GM10847 (cell line): ENCODE results near the gene RAP1A.

Experiments
- POLR2A ChIP-seq: IDR thresholded peaks from 2 replicates; pipeline ENCODE4 v1.6.1; 2011; ENCODE audit not compliant: insufficient read length; ENCODE audit errors: extremely low read depth

Gene RAP1A

GRCh38 chr1:111677604-111678003 lies 58.0 kb downstream of the RAP1A start:
- TF ChIP-seq POLR2A, result no peak

- TF ChIP-seq POLR2A, result no peak
These were observed 60.0 kb downstream of the RAP1A start for GRCh38 chr1:111679541-111679940.

- no peak for TF ChIP-seq POLR2A
These were observed 70.7 kb downstream of the RAP1A start for GRCh38 chr1:111690306-111690617.

GRCh38 chr1:111691886-111692285 lies 72.3 kb downstream of the RAP1A start:
- TF ChIP-seq POLR2A, result no peak

GRCh38 chr1:111695801-111696200 lies 76.2 kb downstream of the RAP1A start:
- no peak for TF ChIP-seq POLR2A

- TF ChIP-seq POLR2A, result no peak
These were observed 76.7 kb downstream of the RAP1A start for GRCh38 chr1:111696330-111696729.

GRCh38 chr1:111699268-111699667 lies 79.7 kb downstream of the RAP1A start:
- no peak for TF ChIP-seq POLR2A

- TF ChIP-seq POLR2A, result no peak
These were observed 83.0 kb downstream of the RAP1A start for GRCh38 chr1:111702504-111703050.

- no peak for TF ChIP-seq POLR2A
These were observed 84.7 kb downstream of the RAP1A start for GRCh38 chr1:111704240-111704639.

GRCh38 chr1:111704776-111705175 lies 85.2 kb downstream of the RAP1A start:
- TF ChIP-seq POLR2A, result no peak

- TF ChIP-seq POLR2A, result no peak
These were observed 86.3 kb downstream of the RAP1A start for GRCh38 chr1:111705841-111706240.

- TF ChIP-seq POLR2A, result no peak
These were observed 87.3 kb downstream of the RAP1A start for GRCh38 chr1:111706921-111707320.

GRCh38 chr1:111707906-111708305 lies 88.3 kb downstream of the RAP1A start:
- no peak for TF ChIP-seq POLR2A

- no peak for TF ChIP-seq POLR2A
These were observed 90.4 kb downstream of the RAP1A start for GRCh38 chr1:111709986-111710385.

- no peak for TF ChIP-seq POLR2A
These were observed 96.7 kb downstream of the RAP1A start for GRCh38 chr1:111716333-111716732.

- TF ChIP-seq POLR2A, result no peak
These were observed 97.9 kb downstream of the RAP1A start for GRCh38 chr1:111717450-111717849.

- no peak for TF ChIP-seq POLR2A
These were observed 99.5 kb downstream of the RAP1A start for GRCh38 chr1:111719135-111719534.

GRCh38 chr1:111719674-111720132 lies 100.1 kb downstream of the RAP1A start:
- no peak for TF ChIP-seq POLR2A

- TF ChIP-seq POLR2A, result no peak
These were observed 100.8 kb downstream of the RAP1A start for GRCh38 chr1:111720274-111720976.
